GM18511 (cell line): Measurements from ENCODE around the gene C19orf85.
"Not testable (repeated sequence)": the region's sequence is repeated elsewhere in the genome, so short reads cannot be mapped to it uniquely, and the experiment has no call there.

Source experiments
- ATAC-seq: cut with Tn5 transposase; IDR thresholded peaks from one replicate; pipeline ENCODE4 v1.9.1; 2021; ENCODE audit warnings: mild to moderate bottlenecking, moderate library complexity; ENCODE audit not compliant: unreplicated experiment

C19orf85 gene

GRCh38 chr19:55459950-55460657, 4.4 kb downstream of the C19orf85 start:
- ATAC-seq: no peak

- no peak for ATAC-seq
Observed at GRCh38 chr19:55459551-55459949, 5.0 kb downstream of the C19orf85 start.

GRCh38 chr19:55457683-55458457, 6.7 kb downstream of the C19orf85 start:
- no peak for ATAC-seq

GRCh38 chr19:55456347-55456746, 8.2 kb downstream of the C19orf85 start:
- ATAC-seq: no peak

- ATAC-seq: no peak
Observed at GRCh38 chr19:55455576-55456235, 8.8 kb downstream of the C19orf85 start.

GRCh38 chr19:55454787-55455243, 9.7 kb downstream of the C19orf85 start:
- ATAC-seq: no peak

GRCh38 chr19:55453511-55454260, 10.9 kb downstream of the C19orf85 start:
- ATAC-seq: no peak

GRCh38 chr19:55452749-55453346, 11.7 kb downstream of the C19orf85 start:
- ATAC-seq: no peak

- no peak for ATAC-seq
Observed at GRCh38 chr19:55451965-55452748, 12.4 kb downstream of the C19orf85 start.

GRCh38 chr19:55451163-55451964, 13.2 kb downstream of the C19orf85 start:
- ATAC-seq: no peak

- ATAC-seq: no peak
Observed at GRCh38 chr19:55449469-55449868, 15.1 kb downstream of the C19orf85 start.

- ATAC-seq: not testable (repeated sequence)
Observed at GRCh38 chr19:55448175-55448490, 16.4 kb downstream of the C19orf85 start.

GRCh38 chr19:55447421-55448174, 17.0 kb downstream of the C19orf85 start:
- no peak for ATAC-seq

- no peak for ATAC-seq
Observed at GRCh38 chr19:55446060-55446459, 18.5 kb downstream of the C19orf85 start.

GRCh38 chr19:55444646-55445045, 19.9 kb downstream of the C19orf85 start:
- ATAC-seq: no peak

- no peak for ATAC-seq
Observed at GRCh38 chr19:55443824-55444480, 20.6 kb downstream of the C19orf85 start.

GRCh38 chr19:55443045-55443823, 21.3 kb downstream of the C19orf85 start, which contains the start of gene SHISA7:
Gene SHISA7, minus strand, starts transcription at chr19:55443300. Its CDS starts 437 bp downstream, at chr19:55442863.
- no peak for ATAC-seq
